Body of pancreas (tissue), 4 donors: ENCODE measurements around the gene SMAD4. TPM values are rescaled to one million over a fixed set of nuclear protein-coding genes. Genes with fewer than 3 reads are reported as not detected.
A peak's percentile ranks its signal among the peaks of the same experiment; 100 is the strongest.

Source experiments
- ATAC-seq: fragments of 150-250 bp; one replicate; pipeline ENCODE4 v1.9.1; 2016
- DNase-seq, 4 donors: peaks; one replicate each; pipeline ENCODE4 v3.0.0-alpha.2; 2019
- H3K27ac ChIP-seq, 4 donors: fragments of 200-600 bp; sonication (generic); 1 replicate in 3 of 4; 2 replicates in 1 of 4; pipeline versions ENCODE4 v1.5.1 to v1.6.1; 2016 to 2019; ENCODE audit warnings: mild to moderate bottlenecking in 1 of 4, mixed read lengths in 1 of 4, moderate library complexity in 1 of 4
- H3K27me3 ChIP-seq, 2 donors: fragments of 200-600 bp; sonication (generic); one replicate each; pipeline ENCODE4 v1.6.0; 2016; ENCODE audit warnings: mild to moderate bottlenecking in 1 of 2
- H3K36me3 ChIP-seq, 2 donors: fragments of 200-600 bp; sonication (generic); replicated peaks in 1 of 2; 2 replicates each; pipeline ENCODE4 v1.5.1; 2016; ENCODE audit warnings: low read depth in 2 of 2; ENCODE audit not compliant: insufficient read depth in 1 of 2
- H3K4me1 ChIP-seq: fragments of 200-600 bp; sonication (generic); one replicate; pipeline ENCODE4 v1.6.0; 2016
- H3K4me3 ChIP-seq, 2 donors: fragments of 200-600 bp; sonication (generic); 1 replicate in 1 of 2; 2 replicates in 1 of 2; pipeline ENCODE4 v1.5.1; 2016 to 2019
- H3K9me3 ChIP-seq, 3 donors: fragments of 200-600 bp; sonication (generic); 1 replicate in 2 of 3; 2 replicates in 1 of 3; pipeline ENCODE4 v1.5.1; 2016
- POLR2A ChIP-seq, 3 donors: fragments of 450-650 bp; IDR thresholded peaks; one replicate each; pipeline ENCODE4 v1.6.1; 2016; ENCODE audit warnings: antibody characterized with exemption in 3 of 3, mild to moderate bottlenecking in 2 of 3
- WGBS, 2 donors: methylation state at CpG; one replicate each; pipeline ENCODE4 v1.1.5; 2017; 5-methylcytosine and 5-hydroxymethylcytosine counted together
- intact Hi-C: fragments of 100-400 bp; cut with DNase I; formaldehyde crosslinking; loops from one replicate; pipeline ENCODE4 v1.15.1; 2023
- total RNA-seq, 2 donors: library from RNA; depleted of rRNA; stranded (reverse); fragments of >200 nt; gene quantifications; one replicate each; pipeline ENCODE4 v1.1.0, GENCODE V29; 2016
- TF ChIP-seq, protein P1 (sequence below), 7 experiments: fragments of 450-650 bp in 4 of 7; fragments of 200-600 bp in 3 of 7; sonication (generic) in 3 of 7; IDR thresholded peaks; one replicate each; pipeline ENCODE4 v1.5.1; 2016 to 2019; ENCODE audit warnings: antibody characterized with exemption in 7 of 7

Gene SMAD4
- total RNA-seq, 2 donors from 2014 or later = 78.6 to 173 TPM

DNA sequence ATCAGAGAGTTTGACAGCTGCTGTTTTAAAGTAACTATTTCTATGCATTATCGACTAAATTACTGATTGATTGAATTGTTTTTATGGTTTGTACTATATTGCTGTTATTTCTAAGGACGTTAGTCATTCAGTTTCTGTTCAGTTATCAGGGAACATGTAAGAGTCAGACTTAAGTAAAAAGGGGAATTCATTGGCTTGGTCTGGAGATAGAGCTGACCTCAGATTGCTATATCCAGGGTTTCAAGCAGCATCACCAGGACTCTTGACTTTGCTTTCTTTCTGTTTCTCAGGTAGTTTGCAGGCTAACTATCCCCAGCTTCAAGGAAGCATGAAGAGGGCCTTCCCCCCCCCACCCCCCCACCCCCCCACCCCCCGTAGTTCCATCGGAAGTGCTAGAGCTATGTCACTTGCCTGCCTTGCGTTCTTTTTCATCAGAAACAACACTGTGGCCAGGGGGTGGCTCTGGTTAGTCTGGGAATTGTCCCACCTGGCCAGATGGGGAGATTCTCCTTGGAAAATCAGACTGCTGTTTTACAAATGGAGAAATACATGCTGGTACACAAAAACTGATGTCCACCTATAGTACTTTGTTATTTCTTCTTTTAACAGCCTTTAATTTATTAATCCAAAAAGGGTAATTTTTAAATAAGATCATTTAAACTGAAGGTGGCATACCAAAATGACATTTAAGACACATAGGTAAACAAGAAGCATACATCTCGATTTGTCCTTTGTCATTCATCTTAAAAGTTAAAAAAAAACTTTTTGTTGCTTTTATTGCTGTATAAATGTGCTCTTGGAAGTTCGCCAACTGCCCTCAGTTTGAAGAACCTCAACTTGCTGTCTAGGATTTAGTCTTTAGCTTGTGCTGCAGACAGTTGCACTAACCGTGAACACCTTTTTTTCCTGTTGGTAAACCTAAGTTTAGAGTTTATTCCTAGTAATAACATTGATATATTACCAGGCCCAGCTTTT is 9.4 kb downstream of the SMAD4 start:
- no peak for ATAC-seq
- WGBS, 2 donors = 18 to 21% methylated on average over 8 of the region's 8 CpGs

DNA sequence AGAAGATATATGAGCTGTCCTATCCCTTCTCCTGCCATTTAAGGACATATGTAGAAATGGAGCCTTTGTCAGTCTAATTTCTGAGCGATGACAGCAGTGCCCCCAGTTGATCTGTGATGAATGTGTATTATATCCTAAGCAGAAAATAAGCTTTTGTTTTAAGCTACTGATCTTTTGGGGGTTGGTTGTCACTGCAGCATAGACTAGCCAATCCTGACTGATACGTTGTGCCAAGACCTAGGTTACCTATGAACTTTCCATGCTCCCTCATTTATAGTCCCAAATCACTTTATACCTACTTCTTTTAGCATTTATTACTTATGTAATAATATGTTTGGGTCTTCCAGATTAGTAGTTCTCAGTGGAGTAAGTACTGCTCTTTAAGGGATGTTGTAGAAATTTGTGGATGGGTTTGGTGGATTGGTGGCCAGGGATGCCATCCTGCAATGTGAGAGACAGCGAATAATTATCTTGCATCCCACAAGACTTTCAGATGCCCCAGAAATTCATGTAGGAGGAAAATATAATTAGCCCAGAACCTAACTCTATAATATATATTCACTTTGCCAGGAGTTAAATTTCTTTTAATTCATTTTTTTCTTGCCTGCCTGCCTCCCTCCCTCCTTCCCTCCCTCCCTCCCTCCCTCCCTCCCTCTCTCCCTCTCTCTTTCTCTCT is 11.8 kb downstream of the SMAD4 start:
- intact Hi-C loops = no loop called here
- ATAC-seq = no peak
- 77 to 97% methylated on average over 3 of the region's 3 CpGs for WGBS, 2 donors

More for the DNA sequence above, 9.4 kb downstream of the SMAD4 start:
- DNase-seq = peak; percentile 34 to 72 (median 53)
- Histone ChIP-seq H3K4me1 (peaks cover 81% of the 10 kb centered on the region), H3K9me3 (no peaks in the 10 kb centered on the region), H3K27ac (peak overlapping the region in 3 of 4 donors; percentile 31 to 57 (median 43)), H3K36me3 (no peaks in the 10 kb centered on the region), H3K4me3 (no peak overlapping the region), H3K27me3 (no peaks in the 10 kb centered on the region)
- intact Hi-C loops = loop anchor here (10.0 kb wide), 1 partner anchor 65 kb away; no protein-coding TSS in a partner anchor
- no peak for TF ChIP-seq POLR2A (IDR thresholded peaks at IDR 0.05)
- TF ChIP-seq, protein P1, sequence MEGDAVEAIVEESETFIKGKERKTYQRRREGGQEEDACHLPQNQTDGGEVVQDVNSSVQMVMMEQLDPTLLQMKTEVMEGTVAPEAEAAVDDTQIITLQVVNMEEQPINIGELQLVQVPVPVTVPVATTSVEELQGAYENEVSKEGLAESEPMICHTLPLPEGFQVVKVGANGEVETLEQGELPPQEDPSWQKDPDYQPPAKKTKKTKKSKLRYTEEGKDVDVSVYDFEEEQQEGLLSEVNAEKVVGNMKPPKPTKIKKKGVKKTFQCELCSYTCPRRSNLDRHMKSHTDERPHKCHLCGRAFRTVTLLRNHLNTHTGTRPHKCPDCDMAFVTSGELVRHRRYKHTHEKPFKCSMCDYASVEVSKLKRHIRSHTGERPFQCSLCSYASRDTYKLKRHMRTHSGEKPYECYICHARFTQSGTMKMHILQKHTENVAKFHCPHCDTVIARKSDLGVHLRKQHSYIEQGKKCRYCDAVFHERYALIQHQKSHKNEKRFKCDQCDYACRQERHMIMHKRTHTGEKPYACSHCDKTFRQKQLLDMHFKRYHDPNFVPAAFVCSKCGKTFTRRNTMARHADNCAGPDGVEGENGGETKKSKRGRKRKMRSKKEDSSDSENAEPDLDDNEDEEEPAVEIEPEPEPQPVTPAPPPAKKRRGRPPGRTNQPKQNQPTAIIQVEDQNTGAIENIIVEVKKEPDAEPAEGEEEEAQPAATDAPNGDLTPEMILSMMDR (IDR thresholded peaks at IDR 0.05) = no peak

DNA sequence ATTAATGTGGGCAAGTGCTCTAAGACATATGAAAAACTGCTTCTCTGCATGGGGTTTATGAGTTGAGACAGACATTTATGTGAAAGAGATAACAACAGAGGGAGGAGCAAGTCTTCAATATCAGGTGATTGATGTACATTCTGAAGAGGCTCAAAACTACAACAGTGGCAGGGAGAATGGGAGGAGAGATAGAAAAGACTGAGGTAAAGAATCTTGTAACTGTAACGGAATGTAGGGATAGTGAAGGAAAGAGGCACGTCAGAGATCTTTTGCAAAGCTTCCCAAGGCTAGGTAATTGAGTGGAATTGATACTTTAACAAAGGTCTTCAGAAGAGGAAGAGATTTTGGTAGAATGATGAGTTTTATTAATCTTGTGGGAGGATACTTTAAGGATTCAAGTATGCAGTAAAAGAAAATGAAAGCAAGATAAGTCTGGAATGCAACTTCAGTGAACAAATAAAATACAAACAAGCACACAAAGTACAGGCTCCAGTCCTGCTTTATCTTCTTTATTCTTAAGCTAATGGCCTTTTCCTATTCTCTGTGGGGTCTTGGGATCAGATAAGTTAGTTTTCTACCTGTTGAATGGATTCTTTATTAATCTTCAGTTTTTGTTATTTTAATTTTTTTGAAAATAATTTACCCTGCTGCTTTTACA is 15.0 kb downstream of the SMAD4 start:
- no peak overlapping the region for H3K4me3 ChIP-seq
- WGBS, 2 donors = 15 to 25% methylated on average over 2 of the region's 2 CpGs
- ATAC-seq (no peak), DNase-seq (no peak)
- no peaks in the 10 kb centered on the region for H3K27me3 ChIP-seq
- peak overlapping the region in 2 of 4 donors; percentile 21 to 38 for H3K27ac ChIP-seq
- no peak for TF ChIP-seq POLR2A (IDR thresholded peaks at IDR 0.05)
- TF ChIP-seq, protein P1 (IDR thresholded peaks at IDR 0.05) = no peak
- H3K4me1 ChIP-seq = peaks cover 47% of the 10 kb centered on the region
- intact Hi-C loops = no loop called here
- peaks cover 0 to 5% of the 10 kb centered on the region in 2 donors for H3K36me3 ChIP-seq
- H3K9me3 ChIP-seq = no peaks in the 10 kb centered on the region

More for the DNA sequence above, 11.8 kb downstream of the SMAD4 start:
- Histone ChIP-seq H3K9me3 (no peaks in the 10 kb centered on the region), H3K36me3 (no peaks in the 10 kb centered on the region), H3K4me1 (peaks cover 76% of the 10 kb centered on the region), H3K27ac (no peak overlapping the region), H3K27me3 (no peaks in the 10 kb centered on the region), H3K4me3 (no peak overlapping the region)
- TF ChIP-seq, protein P1 (IDR thresholded peaks at IDR 0.05) = no peak
- TF ChIP-seq POLR2A (IDR thresholded peaks at IDR 0.05) = no peak
- DNase-seq = no peak

DNA sequence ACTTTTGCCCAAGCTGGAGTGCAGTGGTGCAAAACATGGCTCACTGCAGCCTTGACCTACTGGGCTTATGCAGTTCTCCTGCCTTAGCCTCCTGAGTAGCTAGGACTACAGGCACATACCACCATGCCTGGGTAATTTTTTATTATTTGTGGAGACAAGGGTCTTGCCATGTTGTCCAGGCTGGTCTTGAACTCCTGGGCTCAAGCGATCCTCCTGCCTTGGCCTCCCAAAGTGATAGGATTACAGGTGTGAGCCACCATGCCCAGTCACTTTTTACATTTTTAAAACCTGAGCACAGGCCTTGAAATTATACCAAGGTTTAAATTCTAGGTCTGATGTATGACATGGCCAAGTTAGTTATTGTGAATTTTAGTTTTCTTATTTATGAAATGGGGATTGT is 18.2 kb downstream of the SMAD4 start:
- ATAC-seq (no peak), DNase-seq (no peak)
- Histone ChIP-seq H3K9me3 (no peaks in the 10 kb centered on the region), H3K27ac (no peak overlapping the region), H3K27me3 (no peaks in the 10 kb centered on the region), H3K4me1 (peaks cover 32% of the 10 kb centered on the region), H3K36me3 (peaks cover 0 to 7% of the 10 kb centered on the region in 2 donors), H3K4me3 (no peak overlapping the region)
- intact Hi-C loops = no loop called here
- TF ChIP-seq, protein P1 (IDR thresholded peaks at IDR 0.05) = no peak
- no peak for TF ChIP-seq POLR2A (IDR thresholded peaks at IDR 0.05)
- WGBS, 2 donors = 93% methylated on average over 1 of the region's 1 CpG
